Measurements from ENCODE around the gene SERPINA4.
"Not testable (repeated sequence)": the region's sequence is repeated elsewhere in the genome, so short reads cannot be mapped to it uniquely, and the experiment has no call there.

The SERPINA4 gene

DNA sequence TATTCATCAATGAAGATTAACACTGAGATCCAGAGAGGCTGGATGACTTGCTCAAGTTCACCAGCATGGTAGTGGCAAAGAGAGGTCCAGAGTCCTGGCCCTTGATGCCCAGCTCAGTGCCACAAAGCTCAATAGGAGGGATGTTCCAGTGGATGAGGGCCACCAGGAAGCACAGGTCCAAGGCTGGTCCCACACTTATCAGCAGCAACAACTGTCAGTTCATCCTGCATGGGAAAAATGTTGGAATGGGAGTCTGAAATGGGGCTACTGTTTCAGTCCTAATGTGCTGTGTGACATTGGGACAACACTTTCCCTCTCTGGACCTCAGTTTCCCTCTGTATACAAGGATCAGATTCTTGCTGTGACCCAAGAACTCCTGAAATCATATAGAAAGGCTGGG is 31.2 kb downstream of the SERPINA4 start:
- no peak for DNase-seq (ENCODE audit: low read depth)

GRCh38 chr14:94593376-94593748 is 32.1 kb downstream of the SERPINA4 start:
- DNase-seq (ENCODE audit: low read depth): no peak

GRCh38 chr14:94593749-94594431 is 32.6 kb downstream of the SERPINA4 start:
- DNase-seq (ENCODE audit: low read depth): no peak

DNA sequence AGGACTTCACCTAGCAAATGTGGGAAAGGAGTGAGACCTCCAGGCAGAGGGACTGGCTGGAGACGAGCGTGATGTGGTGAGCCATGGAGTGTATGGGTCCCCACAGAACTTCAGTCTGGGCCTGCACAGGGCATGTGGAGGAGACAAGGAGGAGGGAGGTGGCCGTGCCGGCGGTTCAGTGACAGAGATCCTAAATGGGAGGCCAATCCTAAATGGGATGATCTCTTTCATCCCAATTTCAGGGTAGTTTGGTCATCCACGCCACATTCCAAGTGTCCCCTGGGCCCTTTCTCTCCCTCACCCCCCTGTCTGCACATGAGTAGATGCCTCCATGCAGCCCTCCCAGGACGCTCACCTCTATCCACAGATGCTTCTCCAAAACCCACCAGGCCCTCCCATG is 33.2 kb downstream of the SERPINA4 start:
- no peak for DNase-seq (ENCODE audit: low read depth)

GRCh38 chr14:94595912-94596311 is 34.7 kb downstream of the SERPINA4 start:
- DNase-seq (ENCODE audit: low read depth): no peak

DNA sequence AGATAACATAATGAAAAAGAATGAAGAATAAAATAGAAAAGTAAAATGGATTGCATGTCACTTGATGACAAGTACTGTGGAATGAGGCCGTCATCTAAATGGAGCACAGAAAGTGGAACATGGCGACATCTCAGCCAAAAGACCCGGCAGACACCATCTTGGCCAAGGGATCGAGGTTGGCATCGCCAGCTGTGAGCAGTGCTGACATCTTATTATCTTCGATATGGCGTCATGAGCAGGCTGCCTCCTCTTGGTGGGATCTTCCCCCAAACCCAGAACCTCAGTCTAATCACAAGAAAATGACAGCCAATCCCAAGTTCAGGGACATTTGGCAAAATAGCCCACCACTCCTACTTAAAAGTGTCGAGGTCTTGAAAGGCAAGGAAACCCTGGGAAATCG is 35.1 kb downstream of the SERPINA4 start:
- no peak for DNase-seq (ENCODE audit: low read depth)

DNA sequence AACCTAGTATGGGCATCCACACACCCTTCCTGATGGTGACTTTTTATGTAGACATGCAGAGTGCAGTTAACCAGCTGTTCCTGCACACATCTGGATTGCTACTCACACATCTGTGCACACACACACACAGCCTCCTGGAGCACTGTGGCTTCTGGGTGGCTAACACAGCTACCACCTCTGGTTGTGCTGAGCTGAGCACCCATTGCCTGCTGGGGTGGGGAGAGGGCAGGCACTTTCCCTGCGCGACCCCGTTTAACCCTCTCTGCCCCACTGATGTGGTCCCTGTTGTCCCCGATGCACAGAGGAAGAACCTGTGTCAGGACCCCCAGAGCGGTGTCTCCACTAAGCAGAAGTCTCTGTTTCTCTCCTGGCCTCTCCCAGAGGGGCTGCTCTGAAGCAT is 36.5 kb downstream of the SERPINA4 start:
- no peak for DNase-seq (ENCODE audit: low read depth)

DNA sequence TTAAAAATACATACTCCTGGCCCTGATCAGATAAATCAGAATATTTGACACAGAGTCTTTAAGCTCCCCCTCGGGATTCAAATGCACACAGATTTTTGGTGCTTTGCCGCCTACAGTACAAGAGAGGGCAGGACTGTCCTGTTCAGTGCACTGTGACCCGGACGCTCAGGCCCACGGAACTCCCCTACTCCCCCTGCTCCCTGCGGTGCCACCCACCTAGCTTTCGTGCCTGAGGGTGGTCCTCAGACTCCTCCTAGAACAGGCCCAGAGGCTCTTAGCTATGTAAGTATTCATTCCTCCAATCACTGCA is 37.2 kb downstream of the SERPINA4 start:
- no peak for DNase-seq (ENCODE audit: low read depth)

- DNase-seq (ENCODE audit: low read depth): no peak
These were observed 37.8 kb downstream of the SERPINA4 start for GRCh38 chr14:94598816-94599655.

DNA sequence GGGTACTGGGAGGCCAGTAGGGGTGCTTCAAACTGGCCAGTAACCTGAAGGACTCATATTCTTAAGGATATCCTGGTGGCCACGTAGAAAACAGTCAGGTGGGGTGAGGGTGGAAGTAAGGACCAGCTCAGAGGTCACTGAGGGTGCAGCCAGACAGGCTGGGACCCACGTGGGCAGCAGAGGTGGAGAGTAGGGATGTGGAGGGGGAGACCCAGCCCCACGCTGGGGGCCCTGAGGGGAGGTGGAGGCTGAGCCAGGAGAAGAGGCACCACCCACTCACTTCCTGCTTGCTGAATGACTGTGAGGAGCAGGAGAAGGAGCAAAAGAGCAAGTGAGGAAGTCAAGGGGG is 38.4 kb downstream of the SERPINA4 start:
- no peak for DNase-seq (ENCODE audit: low read depth)

GRCh38 chr14:94600148-94600545 is 38.9 kb downstream of the SERPINA4 start:
- no peak for DNase-seq (ENCODE audit: low read depth)

- DNase-seq (ENCODE audit: low read depth): no peak
These were observed 40.7 kb downstream of the SERPINA4 start for GRCh38 chr14:94601884-94602391.

DNA sequence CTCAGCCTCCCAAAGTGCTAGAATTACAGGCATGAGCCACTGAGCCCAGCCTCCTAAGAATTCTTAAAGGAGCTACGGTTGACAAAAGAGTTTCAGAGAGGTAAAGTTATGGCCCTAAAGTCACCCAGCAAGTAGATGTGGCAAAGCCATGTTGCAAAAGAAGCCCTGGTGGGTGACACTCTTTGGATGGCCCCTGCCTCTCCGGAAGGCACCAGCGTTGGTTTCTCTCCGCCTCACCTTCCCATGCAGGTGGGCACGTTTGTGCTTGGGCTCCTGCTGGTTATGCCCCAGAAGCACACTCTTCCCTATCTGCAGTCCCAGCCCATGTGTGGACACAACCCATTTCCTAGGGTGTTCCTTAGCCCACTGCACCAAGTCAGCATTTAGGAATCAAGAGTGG is 41.5 kb downstream of the SERPINA4 start:
- DNase-seq (ENCODE audit: low read depth): no peak

- no peak for DNase-seq (ENCODE audit: low read depth)
These were observed 44.1 kb downstream of the SERPINA4 start for GRCh38 chr14:94605361-94605760.

DNA sequence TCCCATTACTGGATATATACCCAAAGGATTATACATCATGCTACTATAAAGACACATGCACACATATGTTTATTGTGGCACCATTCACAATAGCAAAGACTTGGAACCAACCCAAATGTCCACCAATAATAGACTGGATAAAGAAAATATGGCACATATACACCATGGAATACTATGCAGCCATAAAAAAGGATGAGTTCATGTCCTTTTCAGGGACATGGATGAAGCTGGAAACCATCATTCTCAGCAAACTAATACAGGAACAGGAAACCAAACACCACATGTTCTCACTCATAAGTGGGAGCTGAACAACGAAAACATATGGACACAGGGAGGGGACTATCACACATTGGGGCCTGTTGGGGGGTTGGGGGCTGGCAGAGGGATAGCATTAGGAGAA is 47.7 kb downstream of the SERPINA4 start:
- DNase-seq (ENCODE audit: low read depth): not testable (repeated sequence)

- DNase-seq (ENCODE audit: low read depth): no peak
These were observed 49.9 kb downstream of the SERPINA4 start for GRCh38 chr14:94611179-94611578.

GRCh38 chr14:94612174-94612573 is 50.9 kb downstream of the SERPINA4 start, which contains the start of gene SERPINA3:
Gene SERPINA3, plus strand, starts transcription at chr14:94612391. Its CDS starts 2,051 bp downstream, at chr14:94614442.
- DNase-seq (ENCODE audit: low read depth): no peak

DNA sequence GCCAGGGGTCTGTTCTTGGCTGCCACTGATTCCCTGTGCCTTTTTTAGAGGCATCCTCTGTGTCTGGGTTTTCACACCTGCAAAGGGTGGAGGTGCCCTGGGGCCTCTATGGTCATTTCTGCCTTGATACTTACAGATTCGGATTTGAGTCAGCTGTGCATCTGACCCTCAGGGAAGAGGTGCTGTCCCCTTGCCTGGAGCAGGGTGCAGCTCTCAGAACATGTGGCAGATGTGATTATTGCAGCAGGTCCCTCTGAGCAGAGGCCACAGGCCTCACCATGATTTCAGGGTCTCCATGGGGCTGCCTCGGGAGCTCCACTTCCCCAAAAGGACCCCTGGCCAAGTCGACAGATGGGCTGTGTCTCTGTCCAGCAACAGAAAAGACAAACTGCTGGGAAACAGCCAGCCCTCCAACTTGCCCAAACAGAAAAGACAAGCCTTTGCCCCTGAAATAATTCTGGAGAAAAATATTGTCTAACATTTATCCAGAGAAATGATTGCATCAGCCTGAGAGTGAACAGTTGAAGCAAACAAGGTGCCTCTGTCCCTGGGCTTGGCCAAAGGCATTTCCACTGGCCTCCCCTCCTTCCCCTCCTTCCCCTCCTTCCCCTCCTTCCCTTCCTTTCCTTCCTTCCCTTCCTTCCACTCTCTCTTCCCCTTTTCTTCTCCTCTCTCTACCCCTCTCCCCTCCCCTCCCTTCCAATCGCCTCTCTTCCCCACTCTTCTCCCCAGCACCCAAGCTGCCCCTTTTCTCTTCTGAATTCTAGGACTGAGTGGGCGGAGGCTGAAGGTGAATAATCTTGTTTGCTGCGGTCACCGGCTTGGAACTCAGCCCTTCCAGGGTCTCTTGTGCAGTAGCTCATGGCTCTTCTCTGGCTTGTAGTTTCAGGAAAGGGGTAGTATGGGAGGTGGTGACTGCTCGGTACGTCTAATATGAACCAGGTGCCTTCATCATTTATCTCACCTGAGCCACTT is 51.6 kb downstream of the SERPINA4 start:
- DNase-seq (ENCODE audit: low read depth): no peak

- DNase-seq (ENCODE audit: low read depth): no peak
These were observed 52.7 kb downstream of the SERPINA4 start for GRCh38 chr14:94613720-94614644.

GRCh38 chr14:94614802-94615201 is 53.6 kb downstream of the SERPINA4 start:
- no peak for DNase-seq (ENCODE audit: low read depth)

- no peak for DNase-seq (ENCODE audit: low read depth)
These were observed 54.0 kb downstream of the SERPINA4 start for GRCh38 chr14:94615254-94615653.

Measured in stimulated activated CD8-positive, alpha-beta memory T cell treated with anti-CD3 and anti-CD28 coated beads, Interleukin-15, amount 100 ng/mL, for 24 hours (primary cell).